ENCODE results near the gene GRM5. TPM values are rescaled to one million over a fixed set of nuclear protein-coding genes. Genes with fewer than 3 reads are reported as not detected.
"Not testable (repeated sequence)": the region's sequence is repeated elsewhere in the genome, so short reads cannot be mapped to it uniquely, and the experiment has no call there.

The GRM5 gene
- polyA plus RNA-seq, 2 donors, result 0.02 TPM; not detected in 1

- H3K4me1 ChIP-seq (ENCODE audit: control insufficient read depth in 2 of 2, insufficient read depth in 2 of 2, low read length in 1 of 2); H3K27me3 ChIP-seq (ENCODE audit: control insufficient read depth in 1 of 2, insufficient read depth in 2 of 2, low read length in 2 of 2); H3K27ac ChIP-seq (ENCODE audit: low read depth in 2 of 2, low read length in 1 of 2); H3K9me3 ChIP-seq (ENCODE audit: control insufficient read depth in 2 of 2, insufficient read depth in 1 of 2, low read depth in 1 of 2, low read length in 1 of 2); H3K4me3 ChIP-seq (ENCODE audit: low read depth in 1 of 2, low read length in 2 of 2); H3K36me3 ChIP-seq (ENCODE audit: control insufficient read depth in 2 of 2, insufficient read depth in 2 of 2, low read length in 1 of 2): not testable (repeated sequence)
- 88 to 89% methylated on average over 4 of the region's 4 CpGs for WGBS, 2 donors
Observed at GRCh38 chr11:88458047-88458446, 607.7 kb downstream of the GRM5 start.

DNA sequence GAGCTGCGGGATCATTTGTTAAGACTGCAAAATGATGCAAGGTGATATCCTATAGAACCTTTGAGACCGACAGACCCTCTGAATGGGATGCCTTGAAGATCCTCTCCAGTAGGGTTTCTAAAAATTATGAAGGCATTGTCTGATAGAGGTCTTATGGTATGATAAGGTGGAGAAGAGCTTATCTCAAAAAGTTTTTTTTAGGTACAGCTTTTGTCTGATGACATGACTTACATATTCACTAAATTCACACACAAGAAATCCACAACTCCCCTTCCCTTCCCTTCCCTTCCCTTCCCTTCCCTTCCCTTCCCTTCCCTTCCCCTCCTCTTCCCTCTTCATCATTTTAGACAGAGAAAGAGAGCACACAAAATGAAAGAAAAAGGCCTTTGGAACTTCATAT is 609.8 kb downstream of the GRM5 start:
- Histone ChIP-seq H3K27ac (ENCODE audit: low read depth in 2 of 2, low read length in 1 of 2) (no peak overlapping the region), H3K4me1 (ENCODE audit: control insufficient read depth in 2 of 2, insufficient read depth in 2 of 2, low read length in 1 of 2) (no peaks in the 10 kb centered on the region), H3K36me3 (ENCODE audit: control insufficient read depth in 2 of 2, insufficient read depth in 2 of 2, low read length in 1 of 2) (no peaks in the 10 kb centered on the region), H3K9me3 (ENCODE audit: control insufficient read depth in 2 of 2, insufficient read depth in 1 of 2, low read depth in 1 of 2, low read length in 1 of 2) (no peaks in the 10 kb centered on the region), H3K4me3 (ENCODE audit: low read depth in 1 of 2, low read length in 2 of 2) (no peak overlapping the region), H3K27me3 (ENCODE audit: control insufficient read depth in 1 of 2, insufficient read depth in 2 of 2, low read length in 2 of 2) (no peaks in the 10 kb centered on the region)
- WGBS, 2 donors, result 98% methylated on average over 2 of the region's 2 CpGs

- Histone ChIP-seq H3K9me3 (ENCODE audit: control insufficient read depth in 2 of 2, insufficient read depth in 1 of 2, low read depth in 1 of 2, low read length in 1 of 2) (no peaks in the 10 kb centered on the region), H3K27me3 (ENCODE audit: control insufficient read depth in 1 of 2, insufficient read depth in 2 of 2, low read length in 2 of 2) (no peaks in the 10 kb centered on the region), H3K4me1 (ENCODE audit: control insufficient read depth in 2 of 2, insufficient read depth in 2 of 2, low read length in 1 of 2) (no peaks in the 10 kb centered on the region), H3K27ac (ENCODE audit: low read depth in 2 of 2, low read length in 1 of 2) (no peak overlapping the region), H3K36me3 (ENCODE audit: control insufficient read depth in 2 of 2, insufficient read depth in 2 of 2, low read length in 1 of 2) (no peaks in the 10 kb centered on the region), H3K4me3 (ENCODE audit: low read depth in 1 of 2, low read length in 2 of 2) (no peak overlapping the region)
- WGBS, 2 donors, result 68 to 76% methylated on average over 3 of the region's 3 CpGs
Observed at GRCh38 chr11:88454881-88455280, 610.9 kb downstream of the GRM5 start.

Other genes starting within 250 kb of the GRM5 start
- gene TYR, start 111.9 kb upstream of the GRM5 start, polyA plus RNA-seq, result not detected

Measured in esophagus (tissue), 2 donors.